Vagina (tissue), 2 donors: ENCODE results near the gene MEF2A. TPM values are rescaled to one million over a fixed set of nuclear protein-coding genes. Genes with fewer than 3 reads are reported as not detected.

ENCODE experiments used
- DNase-seq, 2 donors: peaks; one replicate each; pipeline ENCODE4 v3.0.0-alpha.2; 2017; ENCODE audit errors: extremely low spot score in 2 of 2
- H3K27ac ChIP-seq: fragments of 200-600 bp; sonication (generic); one replicate; pipeline ENCODE4 v1.5.1; 2019
- H3K27me3 ChIP-seq: fragments of 200-600 bp; sonication (generic); one replicate; pipeline ENCODE4 v1.5.1; 2019
- H3K36me3 ChIP-seq, 2 donors: fragments of 200-600 bp; sonication (generic); one replicate each; pipeline ENCODE4 v1.5.1; 2017 to 2019
- H3K4me1 ChIP-seq: fragments of 200-600 bp; sonication (generic); one replicate; pipeline ENCODE4 v1.5.1; 2019
- H3K4me3 ChIP-seq, 2 donors: fragments of 200-600 bp; sonication (generic); 1 replicate in 1 of 2; 2 replicates in 1 of 2; pipeline ENCODE4 v1.5.1; 2016 to 2019
- H3K9me3 ChIP-seq: fragments of 200-600 bp; sonication (generic); one replicate; pipeline ENCODE4 v1.5.1; 2019
- POLR2A ChIP-seq, 2 donors: fragments of 450-650 bp; IDR thresholded peaks; one replicate each; pipeline ENCODE4 v1.6.1; 2017; ENCODE audit warnings: antibody characterized with exemption in 2 of 2, mild to moderate bottlenecking in 2 of 2, moderate library complexity in 2 of 2
- POLR2AphosphoS5 ChIP-seq, 2 donors: sonication (generic); formaldehyde crosslinking; IDR thresholded peaks; one replicate each; pipeline ENCODE4 v1.9.0; 2017; ENCODE audit warnings: antibody characterized with exemption in 2 of 2, mild to moderate bottlenecking in 2 of 2, low read depth in 1 of 2; ENCODE audit not compliant: insufficient read depth in 1 of 2
- intact Hi-C: fragments of 100-400 bp; cut with DNase I; formaldehyde crosslinking; loops from one replicate; pipeline ENCODE4 v1.15.1; 2023
- total RNA-seq: library from RNA; depleted of rRNA; stranded (reverse); fragments of >200 nt; gene quantifications from one replicate; pipeline ENCODE4 v1.2.3, GENCODE V29; 2016
- TF ChIP-seq, protein P1 (sequence below), 3 experiments: fragments of 450-650 bp in 2 of 3; fragments of 200-600 bp in 1 of 3; sonication (generic) in 1 of 3; IDR thresholded peaks; one replicate each; pipeline ENCODE4 v1.5.1; 2017 to 2019; ENCODE audit warnings: antibody characterized with exemption in 3 of 3, mild to moderate bottlenecking in 2 of 3, moderate library complexity in 2 of 3

Gene MEF2A
- total RNA-seq, 1 donor from 2014 or later = 51.3 TPM

DNA sequence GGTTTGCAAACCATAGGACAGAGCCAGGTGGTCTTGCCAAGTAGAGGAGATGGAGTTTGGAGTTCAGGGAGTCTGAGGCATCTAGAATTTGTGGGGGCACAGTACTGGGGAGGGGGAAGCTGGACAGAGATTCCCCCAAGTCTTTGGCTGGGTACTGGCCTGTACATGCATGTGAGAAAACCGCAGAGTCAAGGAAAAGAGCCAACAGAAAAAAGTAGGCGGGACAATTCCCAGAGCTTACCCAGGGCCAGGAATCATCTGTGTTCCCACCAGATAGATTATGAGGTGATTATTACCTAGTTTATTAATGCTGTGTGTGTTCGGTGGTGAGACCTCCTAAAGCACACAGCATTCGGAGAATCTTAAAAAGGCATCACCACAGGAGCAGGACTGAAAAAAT is 156.1 kb downstream of the MEF2A start:
- intact Hi-C loops = no loop called here
- Histone ChIP-seq H3K9me3 (no peaks in the 10 kb centered on the region), H3K36me3 (no peaks in the 10 kb centered on the region), H3K4me1 (peaks cover 25% of the 10 kb centered on the region), H3K27me3 (no peaks in the 10 kb centered on the region), H3K27ac (no peak overlapping the region), H3K4me3 (no peak overlapping the region)
- TF ChIP-seq POLR2AphosphoS5 (IDR thresholded peaks at IDR 0.05; ENCODE audit: insufficient read depth in 1 of 2, low read depth in 1 of 2) (no peak), POLR2A (IDR thresholded peaks at IDR 0.05) (no peak)
- TF ChIP-seq, protein P1, sequence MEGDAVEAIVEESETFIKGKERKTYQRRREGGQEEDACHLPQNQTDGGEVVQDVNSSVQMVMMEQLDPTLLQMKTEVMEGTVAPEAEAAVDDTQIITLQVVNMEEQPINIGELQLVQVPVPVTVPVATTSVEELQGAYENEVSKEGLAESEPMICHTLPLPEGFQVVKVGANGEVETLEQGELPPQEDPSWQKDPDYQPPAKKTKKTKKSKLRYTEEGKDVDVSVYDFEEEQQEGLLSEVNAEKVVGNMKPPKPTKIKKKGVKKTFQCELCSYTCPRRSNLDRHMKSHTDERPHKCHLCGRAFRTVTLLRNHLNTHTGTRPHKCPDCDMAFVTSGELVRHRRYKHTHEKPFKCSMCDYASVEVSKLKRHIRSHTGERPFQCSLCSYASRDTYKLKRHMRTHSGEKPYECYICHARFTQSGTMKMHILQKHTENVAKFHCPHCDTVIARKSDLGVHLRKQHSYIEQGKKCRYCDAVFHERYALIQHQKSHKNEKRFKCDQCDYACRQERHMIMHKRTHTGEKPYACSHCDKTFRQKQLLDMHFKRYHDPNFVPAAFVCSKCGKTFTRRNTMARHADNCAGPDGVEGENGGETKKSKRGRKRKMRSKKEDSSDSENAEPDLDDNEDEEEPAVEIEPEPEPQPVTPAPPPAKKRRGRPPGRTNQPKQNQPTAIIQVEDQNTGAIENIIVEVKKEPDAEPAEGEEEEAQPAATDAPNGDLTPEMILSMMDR (IDR thresholded peaks at IDR 0.05) = no peak
- DNase-seq = peak in 1 of 2 donors; percentile 79

DNA sequence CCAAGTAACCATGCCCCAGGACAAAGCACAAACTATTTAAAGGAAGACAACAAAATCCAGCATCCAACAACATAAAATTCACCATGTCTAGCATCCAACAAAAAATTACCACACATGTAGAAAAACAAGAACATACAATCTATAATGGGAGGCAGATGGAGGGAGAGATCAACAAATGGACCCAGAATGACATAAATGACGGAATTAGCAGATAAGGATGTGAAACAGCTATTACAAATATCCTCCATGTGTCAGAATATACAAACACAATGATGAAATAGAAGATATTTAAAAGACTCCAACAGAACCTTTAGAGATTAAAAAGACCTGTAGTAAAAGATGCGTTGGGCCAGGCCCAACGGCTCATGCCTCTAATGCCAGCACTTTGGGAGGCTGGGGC is 156.6 kb downstream of the MEF2A start:
- intact Hi-C loops = no loop called here
- Histone ChIP-seq H3K4me3 (no peak overlapping the region), H3K4me1 (peaks cover 20% of the 10 kb centered on the region), H3K36me3 (no peaks in the 10 kb centered on the region), H3K27ac (no peak overlapping the region), H3K9me3 (no peaks in the 10 kb centered on the region), H3K27me3 (no peaks in the 10 kb centered on the region)
- no peak for TF ChIP-seq POLR2A (IDR thresholded peaks at IDR 0.05)
- no peak for TF ChIP-seq POLR2AphosphoS5 (IDR thresholded peaks at IDR 0.05; ENCODE audit: insufficient read depth in 1 of 2, low read depth in 1 of 2)
- TF ChIP-seq, protein P1 (IDR thresholded peaks at IDR 0.05) = no peak
- no peak for DNase-seq

DNA sequence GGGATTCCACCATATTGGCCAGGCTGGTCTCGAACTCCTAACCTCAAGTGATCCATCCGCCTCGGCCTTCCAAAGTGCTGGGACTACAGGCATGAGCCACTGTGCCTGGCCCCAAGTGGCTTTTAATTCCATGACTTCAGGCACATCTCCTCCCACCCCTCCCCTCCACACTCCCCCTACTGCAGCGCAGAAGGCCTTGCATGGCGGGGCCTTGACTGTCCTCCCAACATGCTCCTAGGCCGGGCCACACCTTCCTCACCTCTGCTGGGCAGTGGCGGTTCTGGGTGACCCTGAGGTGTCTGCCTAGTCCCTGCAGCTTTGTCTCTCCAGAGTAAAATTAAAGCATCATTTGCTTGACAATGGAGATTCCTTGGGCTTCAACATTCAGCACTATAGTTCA is 160.5 kb downstream of the MEF2A start:
- H3K27ac ChIP-seq = no peak overlapping the region
- no peak for DNase-seq
- H3K4me1 ChIP-seq = peaks cover 8% of the 10 kb centered on the region
- intact Hi-C loops = no loop called here
- no peaks in the 10 kb centered on the region for H3K27me3 ChIP-seq
- H3K4me3 ChIP-seq = no peak overlapping the region
- TF ChIP-seq POLR2AphosphoS5 (IDR thresholded peaks at IDR 0.05; ENCODE audit: insufficient read depth in 1 of 2, low read depth in 1 of 2) = no peak
- TF ChIP-seq, protein P1 (IDR thresholded peaks at IDR 0.05) = no peak
- TF ChIP-seq POLR2A (IDR thresholded peaks at IDR 0.05) = no peak
- peaks cover 0 to 8% of the 10 kb centered on the region in 2 donors for H3K36me3 ChIP-seq
- no peaks in the 10 kb centered on the region for H3K9me3 ChIP-seq

DNA sequence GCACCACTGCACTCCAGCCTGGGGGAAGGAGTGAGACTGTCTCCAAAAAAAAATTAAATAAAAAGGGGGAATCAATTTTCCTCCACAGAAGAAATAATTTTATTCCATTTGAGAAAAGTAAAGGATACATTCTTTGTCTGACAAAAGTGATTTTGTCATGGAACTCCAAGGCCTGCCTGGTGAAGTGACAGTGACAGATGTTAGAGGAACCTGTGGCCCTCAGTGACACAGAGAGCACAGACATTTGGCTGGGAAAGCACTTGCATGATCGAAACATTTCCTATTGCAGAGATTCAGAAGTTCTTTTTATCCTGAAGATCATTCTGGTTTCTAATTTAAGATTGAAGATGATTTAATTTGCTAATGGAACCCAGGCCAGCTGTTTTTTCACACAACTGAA is 161.5 kb downstream of the MEF2A start:
- TF ChIP-seq POLR2AphosphoS5 (IDR thresholded peaks at IDR 0.05; ENCODE audit: insufficient read depth in 1 of 2, low read depth in 1 of 2) (no peak), POLR2A (IDR thresholded peaks at IDR 0.05) (no peak)
- TF ChIP-seq, protein P1 (IDR thresholded peaks at IDR 0.05) = no peak
- intact Hi-C loops = no loop called here
- no peak for DNase-seq
- Histone ChIP-seq H3K9me3 (no peaks in the 10 kb centered on the region), H3K4me3 (no peak overlapping the region), H3K27ac (no peak overlapping the region), H3K4me1 (peaks cover 11% of the 10 kb centered on the region), H3K36me3 (peaks cover 0 to 8% of the 10 kb centered on the region in 2 donors), H3K27me3 (no peaks in the 10 kb centered on the region)

DNA sequence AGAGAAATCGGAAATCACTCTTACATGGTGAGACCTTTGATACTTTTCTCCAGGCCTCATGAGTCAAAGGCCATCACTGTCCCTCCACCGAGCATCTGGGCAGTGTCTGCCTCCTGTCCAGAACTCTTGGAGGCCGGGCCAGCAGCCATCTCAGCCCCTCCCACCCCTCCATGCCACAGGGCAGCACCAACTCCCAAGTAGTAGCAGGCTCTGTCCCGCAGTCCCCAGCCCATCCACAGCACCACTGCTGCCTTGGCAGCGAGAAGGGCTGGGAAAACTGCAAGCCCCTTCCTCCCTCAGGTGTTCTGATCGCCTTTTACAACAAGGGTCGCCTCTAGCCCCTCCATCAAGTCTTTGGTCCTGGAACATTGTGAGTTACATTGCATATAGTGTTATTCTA is 161.9 kb downstream of the MEF2A start:
- H3K27ac ChIP-seq = no peak overlapping the region
- no peaks in the 10 kb centered on the region for H3K9me3 ChIP-seq
- H3K27me3 ChIP-seq = no peaks in the 10 kb centered on the region
- no peak for DNase-seq
- intact Hi-C loops = no loop called here
- H3K36me3 ChIP-seq = peaks cover 0 to 8% of the 10 kb centered on the region in 2 donors
- H3K4me1 ChIP-seq = peaks cover 15% of the 10 kb centered on the region
- no peak for TF ChIP-seq POLR2AphosphoS5 (IDR thresholded peaks at IDR 0.05; ENCODE audit: insufficient read depth in 1 of 2, low read depth in 1 of 2)
- TF ChIP-seq, protein P1 (IDR thresholded peaks at IDR 0.05) = no peak
- no peak for TF ChIP-seq POLR2A (IDR thresholded peaks at IDR 0.05)
- no peak overlapping the region for H3K4me3 ChIP-seq
